Endothelial cell (in vitro differentiated cells): ENCODE measurements around the gene GIN1. TPM values are rescaled to one million over a fixed set of nuclear protein-coding genes. Genes with fewer than 3 reads are reported as not detected.

ENCODE experiments used
- DNase-seq: peaks from one replicate; pipeline ENCODE4 v3.0.0; 2021; ENCODE audit warnings: low spot score
- H3K27ac Mint-ChIP-seq: one replicate; pipeline ENCODE4 v1.8.0; 2021; ENCODE audit warnings: mixed read lengths, inconsistent platforms; ENCODE audit not compliant: unreplicated experiment
- H3K27me3 Mint-ChIP-seq: one replicate; pipeline ENCODE4 v1.8.0; 2021; ENCODE audit warnings: mild to moderate bottlenecking, moderate library complexity, mixed read lengths, inconsistent platforms; ENCODE audit not compliant: unreplicated experiment
- H3K36me3 Mint-ChIP-seq: one replicate; pipeline ENCODE4 v1.8.0; 2021; ENCODE audit warnings: mild to moderate bottlenecking, low read depth, mixed read lengths, inconsistent platforms; ENCODE audit not compliant: unreplicated experiment
- H3K4me1 Mint-ChIP-seq: one replicate; pipeline ENCODE4 v1.8.0; 2021; ENCODE audit warnings: mild to moderate bottlenecking, mixed read lengths, inconsistent platforms; ENCODE audit not compliant: unreplicated experiment
- H3K4me3 Mint-ChIP-seq: one replicate; pipeline ENCODE4 v1.8.0; 2021; ENCODE audit warnings: mild to moderate bottlenecking, mixed read lengths, inconsistent platforms; ENCODE audit not compliant: unreplicated experiment
- H3K9me3 Mint-ChIP-seq: one replicate; pipeline ENCODE4 v1.8.0; 2021; ENCODE audit warnings: mixed read lengths, inconsistent platforms; ENCODE audit not compliant: unreplicated experiment
- CTCF ChIP-seq: fragments of 200-600 bp; sonication (generic); IDR thresholded peaks from one replicate; pipeline ENCODE4 v1.5.0; 2021; ENCODE audit warnings: antibody characterized with exemption; ENCODE audit not compliant: unreplicated experiment
- total RNA-seq: library from RNA; stranded (reverse); fragmentation: NEBNext Ultra II Directional; extraction: Animal tissue kit (Norgen Biotek cat#: 25700); gene quantifications from one replicate; pipeline ENCODE4 v1.2.1, GENCODE V29; 2021; ENCODE audit not compliant: unreplicated experiment

Gene GIN1
- total RNA-seq, 1 donor from 2014 or later, result 3.7 TPM

- Mint-ChIP-seq H3K9me3 (no peaks in the 10 kb centered on the region), H3K27me3 (peaks cover 3% of the 10 kb centered on the region), H3K4me3 (no peak overlapping the region), H3K36me3 (peaks cover 5% of the 10 kb centered on the region), H3K4me1 (peaks cover 21% of the 10 kb centered on the region), H3K27ac (no peak overlapping the region)
- no peak for DNase-seq
- TF ChIP-seq CTCF, result no peak
Observed at GRCh38 chr5:103122242-103122641, 2.3 kb upstream of the GIN1 start.

- Mint-ChIP-seq H3K4me1 (peaks cover 21% of the 10 kb centered on the region), H3K36me3 (no peaks in the 10 kb centered on the region), H3K27ac (peak overlapping the region; percentile 100), H3K4me3 (peak overlapping the region; percentile 98), H3K27me3 (peaks cover 3% of the 10 kb centered on the region), H3K9me3 (no peaks in the 10 kb centered on the region)
- TF ChIP-seq CTCF, result no peak
- DNase-seq, result no peak
Observed at GRCh38 chr5:103120607-103121200, 766 bp upstream of the GIN1 start.

GRCh38 chr5:103119070-103119764 lies 721 bp downstream of the GIN1 start:
- Mint-ChIP-seq H3K36me3 (no peaks in the 10 kb centered on the region), H3K4me1 (peaks cover 21% of the 10 kb centered on the region), H3K9me3 (no peaks in the 10 kb centered on the region), H3K4me3 (peak overlapping the region; percentile 98), H3K27me3 (peaks cover 3% of the 10 kb centered on the region), H3K27ac (peak overlapping the region; percentile 100)
- no peak for DNase-seq
- no peak for TF ChIP-seq CTCF

- Mint-ChIP-seq H3K4me1 (peaks cover 21% of the 10 kb centered on the region), H3K9me3 (no peaks in the 10 kb centered on the region), H3K36me3 (no peaks in the 10 kb centered on the region), H3K4me3 (no peak overlapping the region), H3K27me3 (peaks cover 3% of the 10 kb centered on the region), H3K27ac (no peak overlapping the region)
- TF ChIP-seq CTCF, result no peak
- DNase-seq, result no peak
Observed at GRCh38 chr5:103117471-103117991, 2.4 kb downstream of the GIN1 start.

- Mint-ChIP-seq H3K4me1 (peaks cover 1% of the 10 kb centered on the region), H3K9me3 (no peaks in the 10 kb centered on the region), H3K4me3 (no peak overlapping the region), H3K27ac (no peak overlapping the region), H3K27me3 (peaks cover under 1% of the 10 kb centered on the region), H3K36me3 (no peaks in the 10 kb centered on the region)
- no peak for DNase-seq
- TF ChIP-seq CTCF, result no peak
Observed at GRCh38 chr5:103114440-103114839, 5.5 kb downstream of the GIN1 start.
